Mesenchymal stem cell (in vitro differentiated cells and primary cell): ENCODE measurements around the gene SKIDA1.

Experiments
- DNase-seq: peaks from one replicate; pipeline ENCODE4 v3.0.0-alpha.2; 2013
- H2AFZ ChIP-seq: one replicate; pipeline ENCODE4 v1.6.1; 2013; ENCODE audit warnings: low read depth, mild to moderate bottlenecking, control low read depth, inconsistent platforms, low read length, moderate library complexity
- H2AK5ac ChIP-seq: 2 replicates; pipeline ENCODE4 v1.6.1; 2013; ENCODE audit warnings: low read length, moderate library complexity, mild to moderate bottlenecking, inconsistent platforms; ENCODE audit not compliant: severe bottlenecking
- H2BK120ac ChIP-seq: one replicate; pipeline ENCODE4 v1.6.1; 2013; ENCODE audit warnings: low read depth, mild to moderate bottlenecking, inconsistent platforms, low read length, moderate library complexity
- H2BK12ac ChIP-seq, 2 experiments: one replicate each; pipeline ENCODE4 v1.6.1; 2013; ENCODE audit warnings: inconsistent platforms in 2 of 2, low read length in 2 of 2, mild to moderate bottlenecking in 2 of 2, moderate library complexity in 2 of 2, control low read depth in 1 of 2
- H2BK15ac ChIP-seq: one replicate; pipeline ENCODE4 v1.6.1; 2013; ENCODE audit warnings: mild to moderate bottlenecking, low read depth, inconsistent platforms; ENCODE audit not compliant: poor library complexity, severe bottlenecking
- H2BK5ac ChIP-seq: 2 replicates; pipeline ENCODE4 v1.6.1; 2013; ENCODE audit warnings: low read depth, mild to moderate bottlenecking, low read length, control low read depth, inconsistent platforms; ENCODE audit not compliant: poor library complexity, severe bottlenecking
- H3K14ac ChIP-seq, 2 experiments: one replicate each; pipeline ENCODE4 v1.6.1; 2013; ENCODE audit warnings: inconsistent platforms in 2 of 2, low read length in 2 of 2, control low read depth in 1 of 2, mild to moderate bottlenecking in 1 of 2, moderate library complexity in 1 of 2
- H3K18ac ChIP-seq, 2 experiments: one replicate each; pipeline ENCODE4 v1.6.1; 2013; ENCODE audit warnings: inconsistent platforms in 2 of 2, low read length in 2 of 2, control low read depth in 1 of 2, low read depth in 1 of 2, mild to moderate bottlenecking in 1 of 2
- H3K23ac ChIP-seq, 2 experiments: one replicate each; pipeline ENCODE4 v1.6.1; 2013; ENCODE audit warnings: inconsistent platforms in 2 of 2, low read length in 2 of 2, mild to moderate bottlenecking in 2 of 2, moderate library complexity in 2 of 2, control low read depth in 1 of 2
- H3K27ac ChIP-seq: 2 replicates; pipeline ENCODE4 v1.5.1; 2013; ENCODE audit warnings: mild to moderate bottlenecking, moderate library complexity, low read length, control low read depth, inconsistent platforms; ENCODE audit not compliant: poor library complexity, severe bottlenecking
- H3K27me3 ChIP-seq, 2 experiments: 2 replicates each; pipeline versions ENCODE4 v1.6.1 to v1.7.0; 2013; ENCODE audit warnings: low read length in 2 of 2, mild to moderate bottlenecking in 2 of 2, moderate library complexity in 2 of 2, control low read depth in 1 of 2, inconsistent platforms in 1 of 2; ENCODE audit not compliant: control insufficient read depth in 1 of 2, insufficient read depth in 1 of 2
- H3K36me3 ChIP-seq, 2 experiments: 2 replicates each; pipeline versions ENCODE4 v1.6.1 to v1.7.0; 2013; ENCODE audit warnings: low read length in 2 of 2, control low read depth in 1 of 2, inconsistent platforms in 1 of 2, low read depth in 1 of 2, mild to moderate bottlenecking in 1 of 2; ENCODE audit not compliant: insufficient read depth in 2 of 2, control insufficient read depth in 1 of 2
- H3K4ac ChIP-seq, 2 experiments: one replicate each; pipeline ENCODE4 v1.6.1; 2013; ENCODE audit warnings: inconsistent platforms in 2 of 2, low read length in 2 of 2, mild to moderate bottlenecking in 2 of 2, moderate library complexity in 2 of 2, control low read depth in 1 of 2, low read depth in 1 of 2
- H3K4me1 ChIP-seq: 2 replicates; pipeline ENCODE4 v1.6.1; 2013; ENCODE audit warnings: low read depth, low read length, control low read depth; ENCODE audit not compliant: control insufficient read depth, insufficient read depth
- H3K4me2 ChIP-seq: 2 replicates; pipeline ENCODE4 v1.6.1; 2013; ENCODE audit warnings: low read length, mild to moderate bottlenecking, inconsistent platforms; ENCODE audit not compliant: poor library complexity, severe bottlenecking
- H3K4me3 ChIP-seq, 2 experiments: 2 replicates each; pipeline versions ENCODE4 v1.5.1 to v1.7.0; 2013; ENCODE audit warnings: low read length in 2 of 2, mild to moderate bottlenecking in 2 of 2, control low read depth in 1 of 2, low read depth in 1 of 2; ENCODE audit not compliant: insufficient read depth in 1 of 2
- H3K79me1 ChIP-seq: replicated peaks from 2 replicates; pipeline ENCODE4 v1.6.1; 2013; ENCODE audit warnings: mild to moderate bottlenecking, control low read depth, low read length, inconsistent platforms; ENCODE audit not compliant: poor library complexity, severe bottlenecking
- H3K9ac ChIP-seq: 2 replicates; pipeline ENCODE4 v1.7.0; 2013; ENCODE audit warnings: mild to moderate bottlenecking, low read length, moderate library complexity
- H3K9me3 ChIP-seq: 2 replicates; pipeline ENCODE4 v1.7.0; 2013; ENCODE audit warnings: mild to moderate bottlenecking, low read length; ENCODE audit not compliant: control insufficient read depth
- H4K8ac ChIP-seq: one replicate; pipeline ENCODE4 v1.6.1; 2013; ENCODE audit warnings: inconsistent platforms, mild to moderate bottlenecking, low read length, moderate library complexity
- H4K91ac ChIP-seq: one replicate; pipeline ENCODE4 v1.6.1; 2013; ENCODE audit warnings: mild to moderate bottlenecking, low read length, inconsistent platforms
- WGBS: methylation state at CpG from one replicate; pipeline ENCODE4 v1.1.7; 2013; ENCODE audit warnings: mixed read lengths; 5-methylcytosine and 5-hydroxymethylcytosine counted together

The SKIDA1 gene

GRCh38 chr10:21532694-21533466 lies 7.4 kb upstream of the SKIDA1 start:
- 36% methylated on average over 7 of the region's 10 CpGs for WGBS
- no peaks in the 10 kb centered on the region for H3K9me3 ChIP-seq
- H3K4ac ChIP-seq = peak overlapping the region; percentile 77 to 83
- no peak for DNase-seq
- H4K91ac ChIP-seq = peak overlapping the region; percentile 93
- H4K8ac ChIP-seq = peak overlapping the region; percentile 81
- H3K79me1 ChIP-seq = no peaks in the 10 kb centered on the region
- no peak overlapping the region for H2BK15ac ChIP-seq
- peak overlapping the region; percentile 92 for H3K9ac ChIP-seq
- H2AFZ ChIP-seq = peak overlapping the region; percentile 15
- H3K36me3 ChIP-seq = peaks cover 4 to 13% of the 10 kb centered on the region in 2 experiments
- peak overlapping the region; percentile 95 for H3K27ac ChIP-seq
- no peak overlapping the region for H3K23ac ChIP-seq
- H2AK5ac ChIP-seq = no peak overlapping the region
- H3K27me3 ChIP-seq = no peaks in the 10 kb centered on the region
- no peak overlapping the region for H2BK5ac ChIP-seq
- H2BK12ac ChIP-seq = no peak overlapping the region
- H3K14ac ChIP-seq = no peak overlapping the region
- peaks cover 9% of the 10 kb centered on the region for H3K4me1 ChIP-seq
- peak overlapping the region; percentile 88 to 92 for H3K18ac ChIP-seq
- peak overlapping the region; percentile 95 for H2BK120ac ChIP-seq
- peak overlapping the region; percentile 94 for H3K4me2 ChIP-seq
- peak overlapping the region; percentile 81 to 85 for H3K4me3 ChIP-seq

- H3K4me3 ChIP-seq = no peak overlapping the region
- DNase-seq = peak; percentile 57
- H2BK12ac ChIP-seq = no peak overlapping the region
- H3K79me1 ChIP-seq = no peaks in the 10 kb centered on the region
- no peaks in the 10 kb centered on the region for H3K36me3 ChIP-seq
- no peak overlapping the region for H3K14ac ChIP-seq
- H3K27me3 ChIP-seq = no peaks in the 10 kb centered on the region
- H3K9ac ChIP-seq = peak overlapping the region; percentile 92
- H2BK5ac ChIP-seq = no peak overlapping the region
- no CpG with 5 or more reads among the region's 1 CpG for WGBS
- no peak overlapping the region for H3K4ac ChIP-seq
- H3K27ac ChIP-seq = no peak overlapping the region
- H2AFZ ChIP-seq = no peak overlapping the region
- no peaks in the 10 kb centered on the region for H3K9me3 ChIP-seq
- H3K4me1 ChIP-seq = peaks cover 6% of the 10 kb centered on the region
- H4K91ac ChIP-seq = no peak overlapping the region
- H3K18ac ChIP-seq = no peak overlapping the region
- no peak overlapping the region for H4K8ac ChIP-seq
- H2BK120ac ChIP-seq = no peak overlapping the region
- H2AK5ac ChIP-seq = no peak overlapping the region
- H3K23ac ChIP-seq = no peak overlapping the region
- no peak overlapping the region for H3K4me2 ChIP-seq
- no peak overlapping the region for H2BK15ac ChIP-seq
These were observed 5.7 kb upstream of the SKIDA1 start for GRCh38 chr10:21531164-21531563.

GRCh38 chr10:21530641-21531040 lies 5.2 kb upstream of the SKIDA1 start:
- WGBS = no CpG with 5 or more reads among the region's 1 CpG
- Histone ChIP-seq H3K14ac (no peak overlapping the region), H4K91ac (no peak overlapping the region), H3K4ac (no peak overlapping the region), H3K23ac (no peak overlapping the region), H3K79me1 (no peaks in the 10 kb centered on the region), H2BK15ac (no peak overlapping the region), H2AK5ac (no peak overlapping the region), H3K9ac (peak overlapping the region; percentile 92), H2BK5ac (no peak overlapping the region), H3K4me3 (no peak overlapping the region), H3K27me3 (no peaks in the 10 kb centered on the region), H3K36me3 (no peaks in the 10 kb centered on the region), H4K8ac (no peak overlapping the region), H3K18ac (no peak overlapping the region), H2AFZ (no peak overlapping the region), H3K9me3 (no peaks in the 10 kb centered on the region), H2BK12ac (no peak overlapping the region), H3K27ac (no peak overlapping the region), H3K4me1 (peaks cover 3% of the 10 kb centered on the region), H2BK120ac (no peak overlapping the region), H3K4me2 (no peak overlapping the region)
- peak; percentile 7 for DNase-seq

- H2BK12ac ChIP-seq = no peak overlapping the region
- DNase-seq = no peak
- H2BK5ac ChIP-seq = no peak overlapping the region
- no peak overlapping the region for H2BK15ac ChIP-seq
- H3K4me1 ChIP-seq = peaks cover 3% of the 10 kb centered on the region
- no peak overlapping the region for H3K18ac ChIP-seq
- no peak overlapping the region for H2AFZ ChIP-seq
- no peak overlapping the region for H3K4ac ChIP-seq
- no peak overlapping the region for H4K91ac ChIP-seq
- WGBS = no CpG with 5 or more reads among the region's 1 CpG
- no peaks in the 10 kb centered on the region for H3K27me3 ChIP-seq
- H3K27ac ChIP-seq = no peak overlapping the region
- H3K9ac ChIP-seq = no peak overlapping the region
- H3K4me2 ChIP-seq = no peak overlapping the region
- H3K36me3 ChIP-seq = no peaks in the 10 kb centered on the region
- H2AK5ac ChIP-seq = no peak overlapping the region
- no peak overlapping the region for H2BK120ac ChIP-seq
- H3K79me1 ChIP-seq = no peaks in the 10 kb centered on the region
- H3K4me3 ChIP-seq = no peak overlapping the region
- no peak overlapping the region for H4K8ac ChIP-seq
- H3K14ac ChIP-seq = no peak overlapping the region
- H3K9me3 ChIP-seq = no peaks in the 10 kb centered on the region
- H3K23ac ChIP-seq = no peak overlapping the region
These were observed 4.7 kb upstream of the SKIDA1 start for GRCh38 chr10:21530168-21530567.
